GM12872 (cell line): ENCODE measurements around the gene ARHGEF4.

Experiments
- CTCF ChIP-seq: IDR thresholded peaks from 3 replicates; pipeline ENCODE4 v1.5.1; 2011; ENCODE audit warnings: low read depth, mild to moderate bottlenecking, low read length, moderate library complexity; ENCODE audit not compliant: insufficient read depth

ARHGEF4 gene

GRCh38 chr2:131067465-131068125, 230.9 kb downstream of the ARHGEF4 start:
- TF ChIP-seq CTCF, result no peak

- no peak for TF ChIP-seq CTCF
Observed at GRCh38 chr2:131076707-131077106, 240.0 kb downstream of the ARHGEF4 start.

- TF ChIP-seq CTCF, result no peak
Observed at GRCh38 chr2:131077182-131077846, 240.6 kb downstream of the ARHGEF4 start.

GRCh38 chr2:131077966-131078365, 241.3 kb downstream of the ARHGEF4 start:
- no peak for TF ChIP-seq CTCF

- no peak for TF ChIP-seq CTCF
Observed at GRCh38 chr2:131081190-131081589, 244.5 kb downstream of the ARHGEF4 start.

GRCh38 chr2:131085646-131086045, 248.9 kb downstream of the ARHGEF4 start:
- TF ChIP-seq CTCF, result no peak

- TF ChIP-seq CTCF, result no peak
Observed at GRCh38 chr2:131092458-131093005, 255.8 kb downstream of the ARHGEF4 start.
